BLaER1 (cell line): Measurements from ENCODE around the gene EEF1AKMT2.
"Not testable (repeated sequence)": the region's sequence is repeated elsewhere in the genome, so short reads cannot be mapped to it uniquely, and the experiment has no call there.

Experiments used
- H3K27ac ChIP-seq: shearing (Covaris generic); formaldehyde crosslinking; 2 replicates; pipeline ENCODE4 v1.8.1; 2022
- H3K27me3 ChIP-seq: shearing (Covaris generic); formaldehyde crosslinking; 2 replicates; pipeline ENCODE4 v1.8.1; 2022
- H3K36me3 ChIP-seq: shearing (Covaris generic); formaldehyde crosslinking; 2 replicates; pipeline ENCODE4 v1.8.1; 2022
- H3K4me1 ChIP-seq: shearing (Covaris generic); formaldehyde crosslinking; 2 replicates; pipeline ENCODE4 v1.8.1; 2022
- H3K4me2 ChIP-seq: shearing (Covaris generic); formaldehyde crosslinking; 2 replicates; pipeline ENCODE4 v1.8.1; 2022
- H3K4me3 ChIP-seq: shearing (Covaris generic); formaldehyde crosslinking; 2 replicates; pipeline ENCODE4 v1.8.1; 2022
- H3K9ac ChIP-seq: shearing (Covaris generic); formaldehyde crosslinking; 2 replicates; pipeline ENCODE4 v1.8.1; 2022
- H3K9me3 ChIP-seq: shearing (Covaris generic); formaldehyde crosslinking; 2 replicates; pipeline ENCODE4 v1.8.1; 2022
- H4K20me1 ChIP-seq: shearing (Covaris generic); formaldehyde crosslinking; 2 replicates; pipeline ENCODE4 v1.8.1; 2022
- Cebpa-rat ChIP-seq: shearing (Covaris generic); IDR thresholded peaks from 2 replicates; pipeline ENCODE4 v1.8.1; 2022

Gene EEF1AKMT2

GRCh38 chr10:124762281-124762680 is 29.4 kb downstream of the EEF1AKMT2 start:
- Histone ChIP-seq H3K27me3 (no peaks in the 10 kb centered on the region), H3K4me3 (no peak overlapping the region), H3K4me2 (no peak overlapping the region), H3K36me3 (peaks cover 34% of the 10 kb centered on the region), H3K4me1 (peaks cover 12% of the 10 kb centered on the region), H4K20me1 (no peaks in the 10 kb centered on the region), H3K9me3 (no peaks in the 10 kb centered on the region), H3K27ac (no peak overlapping the region), H3K9ac (no peak overlapping the region)
- no peak for TF ChIP-seq Cebpa-rat

- Histone ChIP-seq H3K27me3 (no peaks in the 10 kb centered on the region), H3K27ac (no peak overlapping the region), H3K4me2 (no peak overlapping the region), H3K36me3 (peaks cover 17% of the 10 kb centered on the region), H3K4me1 (peaks cover 19% of the 10 kb centered on the region), H4K20me1 (no peaks in the 10 kb centered on the region), H3K9me3 (no peaks in the 10 kb centered on the region), H3K9ac (no peak overlapping the region), H3K4me3 (no peak overlapping the region)
- TF ChIP-seq Cebpa-rat: no peak
Measured at GRCh38 chr10:124756156-124756903, 35.4 kb downstream of the EEF1AKMT2 start.

GRCh38 chr10:124755581-124755980 is 36.1 kb downstream of the EEF1AKMT2 start:
- no peak overlapping the region for H3K27ac ChIP-seq
- H3K4me2 ChIP-seq: no peak overlapping the region
- H3K9ac ChIP-seq: no peak overlapping the region
- H3K4me1 ChIP-seq: peaks cover 19% of the 10 kb centered on the region
- no peak overlapping the region for H3K4me3 ChIP-seq
- TF ChIP-seq Cebpa-rat: no peak
- H3K27me3 ChIP-seq: no peaks in the 10 kb centered on the region
- H4K20me1 ChIP-seq: no peaks in the 10 kb centered on the region
- H3K9me3 ChIP-seq: no peaks in the 10 kb centered on the region
- peaks cover 14% of the 10 kb centered on the region for H3K36me3 ChIP-seq

GRCh38 chr10:124754227-124754626 is 37.5 kb downstream of the EEF1AKMT2 start:
- H3K27ac ChIP-seq: no peak overlapping the region
- H3K9me3 ChIP-seq: no peaks in the 10 kb centered on the region
- H4K20me1 ChIP-seq: no peaks in the 10 kb centered on the region
- no peak overlapping the region for H3K4me3 ChIP-seq
- no peak for TF ChIP-seq Cebpa-rat
- H3K4me2 ChIP-seq: no peak overlapping the region
- H3K4me1 ChIP-seq: peaks cover 19% of the 10 kb centered on the region
- H3K9ac ChIP-seq: no peak overlapping the region
- peaks cover 8% of the 10 kb centered on the region; the same call in 1 of the 2 replicates for H3K36me3 ChIP-seq
- H3K27me3 ChIP-seq: no peaks in the 10 kb centered on the region

GRCh38 chr10:124748953-124749645 is 42.6 kb downstream of the EEF1AKMT2 start:
- H3K4me2 ChIP-seq: no peak overlapping the region
- H3K4me3 ChIP-seq: no peak overlapping the region
- H4K20me1 ChIP-seq: no peaks in the 10 kb centered on the region
- no peaks in the 10 kb centered on the region for H3K27me3 ChIP-seq
- no peaks in the 10 kb centered on the region for H3K9me3 ChIP-seq
- peaks cover 10% of the 10 kb centered on the region for H3K4me1 ChIP-seq
- no peak overlapping the region for H3K9ac ChIP-seq
- TF ChIP-seq Cebpa-rat: no peak
- H3K27ac ChIP-seq: no peak overlapping the region
- 0 out of 2 replicates have a peak, but pooled peaks cover 6% of the 10 kb centered on the region for H3K36me3 ChIP-seq

GRCh38 chr10:124748166-124748565 is 43.5 kb downstream of the EEF1AKMT2 start:
- Histone ChIP-seq H3K27ac (no peak overlapping the region), H3K4me3 (no peak overlapping the region), H3K36me3 (0 out of 2 replicates have a peak, but pooled peaks cover 6% of the 10 kb centered on the region), H4K20me1 (no peaks in the 10 kb centered on the region), H3K9me3 (no peaks in the 10 kb centered on the region), H3K27me3 (no peaks in the 10 kb centered on the region), H3K9ac (no peak overlapping the region), H3K4me2 (no peak overlapping the region), H3K4me1 (peaks cover 10% of the 10 kb centered on the region)
- TF ChIP-seq Cebpa-rat: no peak

GRCh38 chr10:124747745-124748144 is 43.9 kb downstream of the EEF1AKMT2 start:
- Histone ChIP-seq H3K4me1 (peaks cover 10% of the 10 kb centered on the region), H3K4me3 (no peak overlapping the region)
- TF ChIP-seq Cebpa-rat: no peak

GRCh38 chr10:124746992-124747391 is 44.7 kb downstream of the EEF1AKMT2 start:
- Histone ChIP-seq H3K27ac (no peak overlapping the region), H3K36me3 (0 out of 2 replicates have a peak, but pooled peaks cover 6% of the 10 kb centered on the region), H3K4me2 (no peak overlapping the region), H4K20me1 (peaks cover 6% of the 10 kb centered on the region), H3K4me3 (no peak overlapping the region), H3K27me3 (no peaks in the 10 kb centered on the region), H3K4me1 (peaks cover 17% of the 10 kb centered on the region), H3K9me3 (no peaks in the 10 kb centered on the region), H3K9ac (no peak overlapping the region)
- TF ChIP-seq Cebpa-rat: no peak

More at GRCh38 chr10:124747745-124748144, 43.9 kb downstream of the EEF1AKMT2 start:
- H3K36me3 ChIP-seq: 0 out of 2 replicates have a peak, but pooled peaks cover 6% of the 10 kb centered on the region
- H4K20me1 ChIP-seq: no peaks in the 10 kb centered on the region
- H3K27me3 ChIP-seq: no peaks in the 10 kb centered on the region
- H3K9me3 ChIP-seq: no peaks in the 10 kb centered on the region
- H3K27ac ChIP-seq: no peak overlapping the region
- H3K4me2 ChIP-seq: no peak overlapping the region
- no peak overlapping the region for H3K9ac ChIP-seq

- peaks cover 22% of the 10 kb centered on the region for H3K4me1 ChIP-seq
- peaks cover 12% of the 10 kb centered on the region for H4K20me1 ChIP-seq
- H3K36me3 ChIP-seq, H3K4me3 ChIP-seq, H3K27ac ChIP-seq, H3K4me2 ChIP-seq, H3K9ac ChIP-seq, H3K27me3 ChIP-seq, H3K9me3 ChIP-seq: not testable (repeated sequence)
Measured at GRCh38 chr10:124746447-124746846, 45.2 kb downstream of the EEF1AKMT2 start.

- Histone ChIP-seq H3K27me3 (no peaks in the 10 kb centered on the region), H3K4me3 (no peak overlapping the region), H3K27ac (no peak overlapping the region), H3K9ac (no peak overlapping the region), H3K4me2 (no peak overlapping the region), H4K20me1 (peaks cover 19% of the 10 kb centered on the region), H3K9me3 (no peaks in the 10 kb centered on the region), H3K36me3 (0 out of 2 replicates have a peak, but pooled peaks cover 5% of the 10 kb centered on the region), H3K4me1 (peaks cover 30% of the 10 kb centered on the region)
- no peak for TF ChIP-seq Cebpa-rat
Measured at GRCh38 chr10:124745673-124746072, 46.0 kb downstream of the EEF1AKMT2 start.
